HG02870 (cell line): ENCODE results near the gene INTS2.
"Not testable (repeated sequence)": the region's sequence is repeated elsewhere in the genome, so short reads cannot be mapped to it uniquely, and the experiment has no call there.

Experiments
- ATAC-seq: cut with Tn5 transposase; IDR thresholded peaks from one replicate; pipeline ENCODE4 v1.9.1; 2021; ENCODE audit warnings: mild to moderate bottlenecking, moderate library complexity; ENCODE audit not compliant: unreplicated experiment

The INTS2 gene

DNA sequence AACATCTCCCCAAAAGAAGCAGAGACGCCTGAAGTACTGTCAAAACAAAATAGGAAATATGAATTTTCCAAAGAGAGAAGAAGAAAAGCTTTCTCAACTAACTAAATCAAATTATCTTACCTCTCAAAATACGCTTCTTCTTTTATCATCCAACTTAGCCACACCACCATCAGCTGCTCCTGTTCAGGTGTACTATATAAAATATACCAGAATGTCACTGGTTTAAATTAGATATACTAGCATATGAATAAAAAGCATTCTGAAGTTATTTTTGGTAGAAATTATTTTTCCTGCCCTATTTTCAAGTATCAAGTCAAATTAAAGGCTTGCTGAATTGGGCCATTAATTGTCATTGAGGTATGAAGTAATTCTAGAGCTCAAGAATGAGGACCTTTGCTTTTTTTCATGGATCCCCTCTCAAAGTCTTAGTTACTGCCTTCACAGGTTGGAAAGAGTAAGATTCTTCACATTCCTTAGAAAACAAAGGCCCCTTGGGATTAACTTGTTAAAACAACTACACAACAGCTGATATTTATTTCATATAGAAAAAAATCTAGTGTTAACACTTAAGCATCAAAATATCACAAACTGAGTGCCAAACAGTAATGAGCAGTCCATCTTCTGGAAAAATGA, 30.1 kb downstream of the INTS2 start:
- no peak for ATAC-seq

DNA sequence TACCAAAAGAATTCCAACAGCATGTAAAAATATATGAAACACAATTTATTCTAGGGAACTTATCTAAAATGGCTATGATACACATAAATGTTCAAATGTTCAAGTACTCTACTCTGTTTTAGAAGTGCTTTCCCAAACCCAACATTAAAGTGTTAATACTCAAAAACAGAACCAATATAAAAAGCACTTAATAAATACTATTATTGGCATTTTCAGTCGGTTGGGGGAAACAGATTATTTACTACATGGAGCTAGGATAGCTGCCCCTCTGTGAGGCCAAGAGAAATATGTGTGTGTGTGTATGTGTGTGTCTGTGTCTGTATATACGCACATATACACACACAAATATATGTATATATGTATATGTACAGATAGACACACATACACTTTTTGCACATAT, 32.4 kb downstream of the INTS2 start:
- ATAC-seq: no peak

DNA sequence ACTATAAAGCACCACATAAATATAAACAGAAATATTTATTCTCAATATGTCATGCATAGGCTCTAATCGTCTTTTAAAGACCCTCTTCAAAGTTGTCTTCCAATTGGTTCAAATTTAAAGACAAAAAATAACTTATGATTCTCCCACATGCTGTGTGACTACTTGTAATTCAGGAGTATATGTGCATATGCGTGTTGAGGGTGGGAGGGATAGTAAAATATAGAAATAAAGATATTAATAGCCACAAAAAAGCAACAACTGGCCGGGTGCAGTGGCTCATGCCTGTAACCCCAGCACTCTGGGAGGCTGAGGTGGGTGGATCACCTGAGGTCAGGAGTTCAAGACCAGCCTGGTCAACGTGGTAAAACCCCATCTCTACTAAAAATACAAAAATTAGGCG, 33.5 kb downstream of the INTS2 start:
- ATAC-seq: not testable (repeated sequence)

DNA sequence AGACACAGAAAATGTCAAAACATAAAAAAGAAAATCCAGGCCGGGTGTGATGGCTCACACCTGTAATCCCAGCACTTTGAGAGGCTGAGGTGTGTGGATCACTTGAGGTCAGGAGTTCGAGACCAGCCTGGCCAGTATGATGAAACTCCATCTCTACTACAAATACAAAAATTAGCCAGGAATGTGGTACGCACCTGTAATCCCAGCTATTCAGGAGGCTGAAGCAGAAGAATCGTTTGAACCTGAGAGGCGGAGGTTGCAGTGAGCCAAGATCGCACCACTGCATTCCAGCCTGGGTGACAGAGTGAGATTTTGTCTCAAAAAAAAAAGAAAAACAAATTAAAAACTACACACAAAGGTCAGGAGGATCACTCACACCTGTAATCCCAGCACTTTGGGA, 40.0 kb downstream of the INTS2 start:
- not testable (repeated sequence) for ATAC-seq

DNA sequence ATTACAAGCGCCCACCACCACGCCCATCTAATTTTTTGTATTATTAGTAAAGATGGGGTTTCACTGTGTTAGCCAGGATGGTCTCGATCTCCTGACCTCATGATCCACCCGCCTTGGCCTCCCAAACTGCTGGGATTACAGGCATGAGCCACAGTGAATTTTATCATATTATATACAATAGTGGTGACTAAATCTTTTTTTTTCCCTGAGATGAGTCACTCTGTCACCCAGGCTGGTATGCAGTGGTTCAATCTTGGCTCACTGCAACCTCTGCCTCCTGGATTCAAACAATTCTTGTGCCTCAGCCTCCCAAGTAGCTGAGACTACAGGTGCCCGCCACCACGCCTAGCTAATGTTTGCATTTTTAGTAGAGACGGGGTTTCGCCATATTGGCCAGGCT, 41.9 kb downstream of the INTS2 start:
- ATAC-seq: not testable (repeated sequence)

DNA sequence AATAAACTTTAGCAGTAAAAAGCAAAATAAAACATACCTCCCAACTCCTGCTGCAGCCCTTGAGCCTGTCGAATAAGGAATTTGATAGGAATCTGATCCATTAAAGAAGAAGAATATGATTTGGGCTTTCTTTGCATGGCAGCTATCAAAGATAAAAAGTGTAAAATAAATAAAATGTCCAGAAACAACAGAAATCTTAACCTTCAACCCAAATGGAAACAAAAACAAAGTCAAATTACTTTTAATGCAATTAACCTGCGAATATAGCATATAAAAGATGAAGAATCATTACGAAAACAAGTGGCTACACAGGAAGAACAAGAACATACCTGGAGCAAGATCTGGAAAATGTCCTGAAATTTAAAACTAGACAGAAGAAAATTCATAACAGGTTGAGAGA, 42.9 kb downstream of the INTS2 start:
- no peak for ATAC-seq

DNA sequence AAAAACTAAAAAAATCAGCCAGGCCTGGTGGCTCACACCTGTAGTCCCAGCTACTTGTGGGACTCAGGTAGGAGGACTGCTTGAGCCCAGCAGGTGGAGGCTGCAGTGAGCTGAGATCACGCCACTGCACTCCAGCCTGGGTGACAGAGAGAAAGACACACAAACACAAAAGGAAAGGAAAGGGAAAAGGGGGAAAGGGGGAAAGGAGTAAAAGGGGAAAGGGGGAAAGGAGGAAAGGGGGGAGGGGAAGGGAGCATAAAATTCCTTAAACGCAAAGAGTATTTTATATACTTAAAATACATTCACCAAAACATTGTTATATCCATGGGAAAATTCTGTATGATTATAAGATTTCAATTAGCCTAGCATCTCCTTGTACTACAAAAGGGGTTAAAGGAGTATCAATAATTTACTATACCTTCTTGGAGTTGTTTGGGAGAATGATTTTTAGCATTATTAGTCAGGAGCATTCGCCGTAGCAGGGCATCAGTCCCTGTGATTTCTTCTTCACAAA, 47.1 kb downstream of the INTS2 start:
- no peak for ATAC-seq

DNA sequence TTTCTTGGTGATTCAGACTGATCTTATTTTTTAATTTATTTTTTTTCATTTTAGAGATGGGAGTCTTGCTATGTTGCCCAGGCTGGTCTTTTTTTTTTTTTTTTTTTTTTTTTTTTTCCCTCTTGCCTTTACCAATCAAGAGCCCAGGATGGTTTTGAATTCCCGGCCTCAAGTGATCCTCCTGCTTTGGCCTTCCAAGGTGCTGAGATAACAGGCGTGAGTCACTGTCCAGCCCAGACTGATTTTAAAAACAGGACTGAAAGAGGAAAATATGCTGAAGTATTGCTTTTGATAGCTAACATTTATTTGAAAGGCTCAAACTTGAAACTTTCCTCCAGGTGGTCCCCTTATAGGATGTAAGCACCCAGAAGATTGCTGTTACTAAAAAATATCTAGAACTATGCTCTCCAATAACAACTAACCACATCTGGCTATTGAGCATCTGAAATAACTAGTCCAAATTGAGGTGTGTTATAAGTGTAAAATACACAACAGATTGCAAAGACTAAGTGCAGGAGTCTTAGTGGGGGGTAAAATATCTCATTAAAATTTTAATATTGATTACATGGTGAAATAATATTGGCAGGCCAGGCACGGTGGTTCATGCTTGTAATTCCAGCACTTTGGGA, 48.7 kb downstream of the INTS2 start:
- no peak for ATAC-seq

DNA sequence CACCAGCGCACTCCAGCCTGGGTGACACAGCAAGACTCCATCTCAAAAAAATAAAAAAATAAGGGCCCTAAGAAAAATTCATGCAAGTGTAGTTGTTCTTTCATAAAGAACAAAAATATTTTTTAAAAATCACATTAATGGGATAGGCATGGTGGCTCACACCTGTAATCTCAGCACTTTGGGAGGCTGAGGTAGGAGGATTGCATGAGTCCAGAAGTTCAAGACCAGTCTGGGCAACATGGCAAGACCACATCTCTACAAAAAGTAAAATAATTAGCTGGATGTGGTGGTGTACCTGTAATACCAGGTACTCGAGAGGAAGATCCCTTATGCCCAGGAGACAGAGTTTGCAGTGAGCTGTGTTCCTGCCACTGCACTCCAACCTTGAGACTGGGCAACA, 49.3 kb downstream of the INTS2 start:
- no peak for ATAC-seq

DNA sequence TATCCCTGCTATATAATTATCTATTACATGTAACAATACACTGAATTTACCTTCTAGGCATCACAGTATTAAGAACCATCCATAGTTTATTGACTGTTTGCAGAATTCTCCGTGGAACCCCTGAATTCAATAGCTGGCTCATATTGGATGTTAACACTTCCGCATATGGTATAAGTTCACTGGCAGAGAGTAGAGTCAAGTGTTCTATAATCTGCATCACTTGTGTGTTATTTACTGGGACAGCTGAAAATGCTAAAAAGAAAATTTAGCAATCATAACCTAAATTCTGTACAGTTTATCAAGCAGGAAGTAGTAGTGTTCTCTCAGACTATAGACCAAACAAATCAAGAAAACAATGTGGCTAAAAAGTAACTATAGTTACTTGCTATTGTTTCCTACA, 49.9 kb downstream of the INTS2 start:
- ATAC-seq: no peak

DNA sequence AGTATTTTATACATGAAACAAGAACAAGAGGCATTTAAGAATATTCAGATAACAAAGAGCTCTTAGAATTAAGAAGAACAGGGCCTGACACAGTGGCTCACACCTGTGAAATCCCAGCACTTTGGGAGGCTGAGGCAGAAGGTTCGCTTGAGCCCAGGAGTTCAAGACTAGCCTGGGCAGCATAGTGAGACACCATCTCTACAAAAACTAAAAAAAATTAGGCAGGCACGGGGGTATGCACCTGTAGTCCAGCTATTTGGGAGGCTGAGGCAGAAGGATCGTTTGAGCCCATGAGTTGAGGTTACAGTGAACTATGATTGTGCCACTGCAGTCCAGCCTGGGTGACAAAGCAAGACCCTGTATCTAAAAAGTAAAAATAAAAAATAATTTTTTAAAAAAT, 52.0 kb downstream of the INTS2 start:
- ATAC-seq: no peak

DNA sequence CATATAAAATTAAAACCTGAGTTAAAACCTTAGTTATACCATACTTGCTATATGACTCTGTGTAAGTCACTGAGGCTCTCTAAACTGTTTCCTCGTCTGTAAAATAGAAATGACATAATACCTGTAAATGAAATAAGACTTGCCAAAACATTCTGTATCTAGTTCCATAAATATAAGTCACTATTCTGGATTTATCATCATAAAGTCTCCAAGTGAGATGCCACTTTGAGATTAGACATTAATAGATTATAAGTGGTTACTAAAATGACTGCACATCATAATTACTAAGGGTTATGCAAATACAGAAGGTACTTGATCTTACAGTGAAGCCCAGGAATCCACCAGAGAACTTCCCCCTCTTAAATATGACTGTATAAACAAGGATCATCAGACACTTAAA, 52.5 kb downstream of the INTS2 start:
- no peak for ATAC-seq

DNA sequence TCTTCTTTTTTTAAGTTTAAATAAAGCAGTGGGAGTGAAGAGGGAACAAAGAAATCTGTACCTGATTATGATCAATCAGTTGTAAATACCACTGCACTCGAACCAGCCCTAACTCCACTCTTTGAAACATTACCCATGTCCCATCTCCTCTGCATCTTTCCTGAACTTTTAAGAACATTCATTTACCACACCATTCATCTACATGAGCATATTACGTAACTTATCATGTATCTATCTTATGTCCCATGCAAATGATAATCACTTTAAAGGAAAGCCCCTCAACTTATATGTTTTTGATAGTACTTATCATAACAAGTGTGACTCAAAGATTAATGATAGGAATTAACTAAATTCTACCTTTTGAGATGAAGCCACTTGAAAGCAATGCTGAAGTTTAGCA, 53.7 kb downstream of the INTS2 start:
- no peak for ATAC-seq

DNA sequence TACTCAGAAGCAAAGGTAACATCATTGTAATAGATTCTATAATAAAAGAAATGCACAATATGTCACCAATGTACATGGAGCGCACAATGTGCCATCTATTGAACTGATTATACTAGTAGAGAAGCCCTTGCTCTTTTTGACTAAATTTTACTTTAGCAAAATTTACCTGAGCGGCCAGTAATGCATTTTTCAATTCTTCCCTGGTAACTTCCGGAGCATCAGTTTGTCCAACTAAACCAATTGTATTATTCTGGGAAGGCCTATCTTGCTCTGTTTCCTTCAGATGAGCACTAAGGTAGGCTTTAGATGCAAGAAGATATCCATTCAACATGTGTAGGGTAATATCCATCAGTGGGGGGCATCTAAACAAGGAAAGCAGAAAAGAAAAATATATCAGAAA, 55.7 kb downstream of the INTS2 start:
- ATAC-seq: no peak

DNA sequence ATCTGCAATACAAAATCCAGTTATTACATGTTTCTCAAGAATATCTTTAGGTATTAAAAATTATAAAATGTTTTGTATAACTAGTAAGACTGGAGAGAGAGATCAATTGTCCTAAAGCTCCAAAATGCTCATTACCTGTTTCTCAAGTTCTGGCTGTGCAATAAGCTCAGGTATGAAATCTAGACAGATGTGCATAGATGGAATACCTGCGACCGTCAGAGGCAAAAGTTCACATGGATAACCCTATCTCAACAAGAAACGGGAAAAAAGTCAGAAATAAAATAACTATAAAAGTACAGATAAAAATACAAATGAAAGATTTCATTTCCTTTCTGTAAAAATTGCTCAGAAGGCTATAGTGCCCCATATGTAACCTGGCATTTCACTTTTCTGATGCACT, 58.6 kb downstream of the INTS2 start:
- no peak for ATAC-seq

DNA sequence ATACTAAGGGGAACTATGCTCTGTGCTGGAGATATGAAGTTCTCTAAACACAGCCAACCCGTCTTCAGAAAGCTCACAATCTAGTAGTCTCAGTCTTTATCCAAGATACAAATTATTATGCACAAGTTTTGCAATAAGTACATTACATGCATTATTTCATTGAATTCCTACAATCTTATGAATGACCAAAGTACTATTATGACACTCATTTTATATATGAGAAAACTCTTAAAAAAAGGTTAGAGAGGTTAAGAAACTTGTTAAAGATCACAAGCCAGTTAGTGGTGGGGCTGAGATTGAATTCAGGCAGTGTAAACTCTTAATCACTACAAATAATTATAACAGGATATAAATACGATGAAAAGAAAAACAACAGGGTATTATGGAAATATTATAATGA, 59.7 kb downstream of the INTS2 start:
- ATAC-seq: no peak

DNA sequence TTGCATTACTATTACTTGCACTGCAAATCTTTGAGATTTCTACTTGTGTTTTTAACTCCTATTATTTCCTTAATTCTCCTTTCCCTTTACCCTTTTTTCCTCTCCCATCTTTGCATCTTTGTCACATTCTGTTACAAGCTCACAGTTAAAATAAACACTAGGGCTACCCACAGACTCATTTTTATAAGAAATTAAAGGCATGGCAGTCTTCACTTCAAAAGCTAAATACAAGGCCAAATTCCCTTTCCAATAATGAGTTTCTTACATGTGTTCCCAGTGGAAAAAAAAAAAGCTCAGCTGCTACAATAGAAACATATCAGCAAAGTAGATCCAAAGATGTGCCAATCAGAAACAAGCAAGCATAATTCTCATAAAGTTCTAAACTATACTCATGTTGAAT, 60.7 kb downstream of the INTS2 start:
- ATAC-seq: no peak

DNA sequence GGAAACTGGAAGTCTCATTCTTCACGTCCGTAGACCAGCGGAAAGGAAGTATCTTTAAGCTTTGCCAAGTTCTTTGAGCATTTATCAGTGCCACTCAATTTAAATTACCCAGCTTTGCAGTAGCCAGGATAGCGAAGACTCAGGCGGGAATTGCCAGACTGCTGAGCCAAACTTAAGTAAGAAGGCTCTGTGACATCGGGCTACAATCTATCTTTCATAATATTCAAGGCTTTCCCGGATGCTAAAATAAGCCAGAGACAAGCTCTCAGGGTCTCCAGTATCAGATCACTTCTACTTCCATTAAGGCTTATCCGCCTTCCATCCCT, 64.0 kb downstream of the INTS2 start:
- peak; percentile 5 for ATAC-seq

DNA sequence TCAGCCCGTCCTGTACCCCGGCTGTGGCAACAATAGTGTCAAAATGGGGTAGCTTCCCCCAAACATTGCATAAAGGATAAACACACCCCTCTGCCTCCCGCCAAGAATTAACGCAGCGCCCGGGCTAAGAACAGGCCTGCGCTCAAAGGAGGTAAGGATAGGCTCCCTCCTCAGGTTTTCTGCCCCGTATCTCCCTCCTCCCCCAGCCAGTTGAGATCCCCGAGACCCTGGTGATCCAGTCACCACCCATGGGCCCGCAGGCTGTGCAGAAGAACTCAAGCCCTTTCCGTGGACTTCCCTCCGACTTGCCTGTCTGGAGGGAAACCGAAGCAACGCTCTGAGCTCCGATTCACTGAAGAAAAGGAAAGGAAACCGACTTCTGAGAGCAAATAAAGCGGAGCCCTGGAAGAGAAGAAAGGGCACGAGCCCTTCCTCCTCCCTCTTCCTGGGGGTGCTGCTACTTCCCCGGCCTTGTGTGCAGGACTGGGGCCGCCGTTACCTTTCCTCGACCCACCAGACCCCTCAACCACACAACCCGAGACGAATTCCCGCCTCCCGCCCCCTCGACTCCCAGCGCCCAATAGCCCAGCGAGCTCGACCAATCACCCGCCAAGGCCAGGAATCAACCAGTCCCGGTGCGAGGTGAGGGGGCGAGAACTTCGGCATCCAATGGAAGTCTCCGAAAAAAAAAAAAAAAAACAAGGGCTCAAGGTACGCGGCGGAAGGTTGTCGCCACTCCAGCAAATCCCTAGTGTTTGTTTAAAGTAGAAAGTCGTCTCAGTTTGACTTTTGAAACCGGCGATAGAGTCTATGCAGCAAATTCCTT, 64.6 kb downstream of the INTS2 start, which contains the start of gene BRIP1:
BRIP1 (minus strand) TSS at position 554 of the 826 bp plus-strand sequence. CDS start 1,989 bp downstream, outside the sequence.
- peak; percentile 87 for ATAC-seq

DNA sequence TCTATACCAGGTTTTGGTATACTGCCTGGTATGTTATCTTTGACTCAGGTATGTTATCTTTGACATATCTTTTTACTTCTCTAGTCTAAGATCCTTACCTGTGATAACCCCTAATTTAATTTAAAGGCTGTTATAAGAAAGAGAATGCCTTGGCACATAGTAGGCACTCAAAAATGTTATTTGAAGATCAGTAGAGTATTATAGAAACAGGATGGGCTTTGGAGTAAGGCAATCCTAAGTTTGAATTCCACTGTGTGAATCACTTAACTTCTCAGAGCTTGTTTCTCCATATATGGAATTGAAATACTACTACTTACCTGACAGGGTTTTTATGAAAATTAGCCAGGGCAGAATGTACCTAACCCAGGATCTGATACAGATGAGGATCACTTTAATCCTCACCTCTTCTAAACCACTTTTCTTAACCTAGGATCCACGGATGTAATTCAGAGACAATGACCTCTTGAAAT, 65.6 kb downstream of the INTS2 start:
- no peak for ATAC-seq

DNA sequence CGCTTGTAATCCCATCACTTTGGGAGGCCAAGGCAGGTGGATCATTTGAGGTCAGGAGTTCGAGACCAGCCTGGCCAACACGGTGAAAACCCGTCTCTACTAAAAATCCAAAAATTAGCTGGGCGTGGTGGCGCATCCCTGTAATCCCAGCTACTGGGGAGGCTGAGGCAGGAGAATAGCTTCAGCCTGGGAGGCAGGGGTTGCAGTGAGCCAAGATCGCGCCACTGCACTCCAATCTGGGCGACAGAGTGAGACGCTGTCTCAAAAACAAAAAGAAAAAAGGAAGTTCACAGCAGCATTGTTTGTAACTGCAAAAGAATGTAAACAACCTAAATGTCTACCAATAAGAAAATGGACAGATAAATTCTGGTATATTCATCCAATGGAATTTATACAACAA, 67.4 kb downstream of the INTS2 start:
- ATAC-seq: not testable (repeated sequence)

DNA sequence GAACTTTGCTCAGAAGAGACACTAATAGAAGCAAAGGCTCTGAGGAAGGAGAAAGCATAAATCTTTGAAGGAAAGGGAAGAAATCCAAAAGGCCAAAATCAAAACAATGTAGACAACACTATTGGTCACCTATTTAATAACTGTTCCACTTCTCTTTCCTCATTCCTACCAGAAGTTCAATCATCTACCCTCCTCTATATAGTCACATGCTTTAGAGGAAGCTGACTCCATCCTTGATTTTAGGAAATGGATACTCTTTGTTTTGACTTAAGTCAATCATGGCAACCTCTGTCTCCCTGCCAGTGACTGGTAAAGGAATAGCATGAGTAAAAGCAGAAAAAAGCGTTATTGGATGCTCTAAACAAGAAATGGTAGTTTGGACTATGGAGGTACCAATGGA, 71.7 kb downstream of the INTS2 start:
- no peak for ATAC-seq
